Ishikawa (cell line): ENCODE data around the gene CRX.
"Not testable (repeated sequence)": the region's sequence is repeated elsewhere in the genome, so short reads cannot be mapped to it uniquely, and the experiment has no call there.

Experiments
- CEBPB ChIP-seq: IDR thresholded peaks from 2 replicates; pipeline ENCODE4 v1.6.1; 2012
- CREB1 ChIP-seq: IDR thresholded peaks from 2 replicates; pipeline ENCODE4 v1.6.1; 2012; ENCODE audit warnings: low read depth
- EGR1 ChIP-seq: IDR thresholded peaks from 2 replicates; pipeline ENCODE4 v1.6.1; 2012
- EP300 ChIP-seq: IDR thresholded peaks from 2 replicates; pipeline ENCODE4 v1.6.1; 2012; ENCODE audit warnings: borderline replicate concordance
- FOXM1 ChIP-seq: IDR thresholded peaks from 2 replicates; pipeline ENCODE4 v1.6.1; 2012; ENCODE audit warnings: low read depth, borderline replicate concordance
- MAX ChIP-seq: IDR thresholded peaks from 2 replicates; pipeline ENCODE4 v1.6.1; 2012
- NFIC ChIP-seq: IDR thresholded peaks from 2 replicates; pipeline ENCODE4 v1.6.1; 2012
- RAD21 ChIP-seq: IDR thresholded peaks from 2 replicates; pipeline ENCODE4 v1.6.1; 2012; ENCODE audit warnings: low read depth
- REST ChIP-seq: IDR thresholded peaks from 2 replicates; pipeline ENCODE4 v1.6.1; 2012; ENCODE audit warnings: low read depth, mild to moderate bottlenecking
- TAF1 ChIP-seq: IDR thresholded peaks from 2 replicates; pipeline ENCODE4 v1.6.1; 2012; ENCODE audit warnings: low read depth, mild to moderate bottlenecking
- TCF12 ChIP-seq: IDR thresholded peaks from 2 replicates; pipeline ENCODE4 v1.6.1; 2012; ENCODE audit warnings: low read depth
- TEAD4 ChIP-seq: IDR thresholded peaks from 2 replicates; pipeline ENCODE4 v1.6.1; 2012
- USF1 ChIP-seq: IDR thresholded peaks from 2 replicates; pipeline ENCODE4 v1.6.1; 2012
- YY1 ChIP-seq: IDR thresholded peaks from 2 replicates; pipeline ENCODE4 v1.6.1; 2012; ENCODE audit warnings: low read depth
- ZBTB7A ChIP-seq: IDR thresholded peaks from 2 replicates; pipeline ENCODE4 v1.6.1; 2012; ENCODE audit warnings: low read depth

The CRX gene

GRCh38 chr19:47804451-47804850 lies 17.3 kb upstream of the CRX start, which contains the start of gene TPRX1:
Gene TPRX1, minus strand, starts transcription at chr19:47804551. Its CDS starts 12 bp downstream, at chr19:47804539.
- TF ChIP-seq REST, CEBPB, NFIC: not testable (repeated sequence)

GRCh38 chr19:47805313-47805712 lies 16.4 kb upstream of the CRX start:
- TF ChIP-seq ZBTB7A (no peak), USF1 (no peak), FOXM1 (no peak), CREB1 (no peak), YY1 (no peak), TEAD4 (no peak), REST (no peak), RAD21 (no peak), EP300 (no peak), NFIC (no peak)

GRCh38 chr19:47806435-47806834 lies 15.3 kb upstream of the CRX start:
- TF ChIP-seq TCF12 (no peak), FOXM1 (no peak), REST (no peak), ZBTB7A (no peak), EP300 (no peak), EGR1 (no peak), TAF1 (no peak), YY1 (no peak), MAX (no peak), CREB1 (no peak), RAD21 (no peak), USF1 (no peak), CEBPB (no peak), NFIC (no peak), TEAD4 (no peak)

- TF ChIP-seq RAD21 (peak; percentile 63; the same call in 1 of the 2 replicates), CREB1 (no peak)
Observed at GRCh38 chr19:47813304-47813994, 8.3 kb upstream of the CRX start.

GRCh38 chr19:47813995-47814328 lies 7.8 kb upstream of the CRX start:
- TF ChIP-seq TAF1 (no peak), NFIC (no peak), CEBPB (no peak), REST (no peak)
